ENCODE measurements around the gene RBM4. TPM values are rescaled to one million over a fixed set of nuclear protein-coding genes. Genes with fewer than 3 reads are reported as not detected.

The RBM4 gene
- total RNA-seq, 1 experiment from 2014 or later: 94.4 TPM

- Histone ChIP-seq H3K27ac (ENCODE audit: low read depth, low read length) (peak overlapping the region; percentile 72; the same call in 1 of the 2 replicates), H3K4me2 (ENCODE audit: low read length) (no peak overlapping the region), H3K9me3 (ENCODE audit: control insufficient read depth in 1 of 2, insufficient read depth in 1 of 2, low read depth in 1 of 2, low read length in 2 of 2) (no peaks in the 10 kb centered on the region), H2AFZ (ENCODE audit: low read depth, low read length, poor library complexity, severe bottlenecking) (no peak overlapping the region), H3K4me1 (ENCODE audit: control insufficient read depth in 1 of 2, insufficient read depth in 2 of 2, low read length in 2 of 2) (peaks cover 4 to 29% of the 10 kb centered on the region in 2 experiments), H3K27me3 (ENCODE audit: insufficient read depth, low read length) (no peaks in the 10 kb centered on the region), H3K9ac (ENCODE audit: low read length) (no peak overlapping the region), H3K9me2 (ENCODE audit: insufficient read depth) (no peaks in the 10 kb centered on the region), H4K20me1 (ENCODE audit: insufficient read depth) (peaks cover 35% of the 10 kb centered on the region; the same call in 1 of the 2 replicates), H3K79me2 (ENCODE audit: insufficient read depth, low read length) (peaks cover 98% of the 10 kb centered on the region), H3K4me3 (replicated peaks in 1 of 2; ENCODE audit: low read depth in 1 of 2, low read length in 2 of 2) (no peak overlapping the region), H3K36me3 (ENCODE audit: control insufficient read depth in 1 of 2, insufficient read depth in 2 of 2, low read length in 2 of 2) (peaks cover 21 to 35% of the 10 kb centered on the region in 2 experiments)
- DNase-seq (ENCODE audit: low read depth, low spot score) (no peak), ATAC-seq (no peak)
- BruUV-seq (replicated peaks): no TSS peak
- CTCF ChIA-PET: interaction anchor here (1.7 kb wide), 1 partner anchor 44 kb away, joined by 5 read pairs; the partner anchor contains the start of genes CCDC87 and CCS
- POLR2A ChIA-PET: interaction anchor here (3.8 kb wide), 1 partner anchor 20 kb away, joined by 36 read pairs; the partner anchor contains the start of gene RBM14
- intact Hi-C loops (cut with micrococcal nuclease): no loop called here
- RAD21 ChIA-PET (ENCODE audit: low non-redundant PET in 1 of 2, low total read pairs in 2 of 2, uncharacterized antibody in 2 of 2, unreplicated experiment in 2 of 2): no interaction called here
- no peak for TF ChIP-seq ZNF274 (IDR thresholded peaks at IDR 0.05; ENCODE audit: low read depth, low read length)
- no peak for TF ChIP-seq ELF1 (IDR thresholded peaks at IDR 0.05; ENCODE audit: borderline replicate concordance, low read depth)
- no peak for TF ChIP-seq CEBPB (IDR thresholded peaks at IDR 0.05; ENCODE audit: low read depth)
Measured at GRCh38 chr11:66636411-66636810, 2.1 kb upstream of the RBM4 start.

- H3K27ac ChIP-seq (ENCODE audit: low read depth, low read length): peak overlapping the region; percentile 72
- peak overlapping the region; percentile 76 for H3K4me2 ChIP-seq (ENCODE audit: low read length)
- ChIA-PET CTCF (interaction anchor here (1.0 to 1.7 kb wide), 4 partner anchors 21 to 219 kb away, joined by 3 to 5 read pairs (median 4); partner anchors contain the start of genes CCDC87, CCS and RBM14), RAD21 (ENCODE audit: low non-redundant PET in 1 of 2, low total read pairs in 2 of 2, uncharacterized antibody in 2 of 2, unreplicated experiment in 2 of 2) (no interaction called here), POLR2A (interaction anchor here (0.7 to 3.8 kb wide), 16 partner anchors 8 to 325 kb away, joined by 3 to 36 read pairs (median 4); partner anchors contain the start of genes DPP3, PELI3, RBM14 and RBM4B)
- no peaks in the 10 kb centered on the region for H3K27me3 ChIP-seq (ENCODE audit: insufficient read depth, low read length)
- intact Hi-C loops (cut with micrococcal nuclease): no loop called here
- H3K9me2 ChIP-seq (ENCODE audit: insufficient read depth): no peaks in the 10 kb centered on the region
- peaks cover 40% of the 10 kb centered on the region for H4K20me1 ChIP-seq (ENCODE audit: insufficient read depth)
- H3K36me3 ChIP-seq (ENCODE audit: control insufficient read depth in 1 of 2, insufficient read depth in 2 of 2, low read length in 2 of 2): peaks cover 33 to 41% of the 10 kb centered on the region in 2 experiments
- peak overlapping the region; percentile 67 for H3K9ac ChIP-seq (ENCODE audit: low read length)
- BruUV-seq (replicated peaks): TSS peak; percentile 93
- ATAC-seq (peak; percentile 31), DNase-seq (ENCODE audit: low read depth, low spot score) (no peak)
- no peak overlapping the region for H2AFZ ChIP-seq (ENCODE audit: low read depth, low read length, poor library complexity, severe bottlenecking)
- TF ChIP-seq EZH2 (IDR thresholded peaks at IDR 0.05) (no peak), SIN3A (IDR thresholded peaks at IDR 0.05; ENCODE audit: low read depth) (no peak), ZBTB33 (IDR thresholded peaks at IDR 0.05; ENCODE audit: extremely low read depth, insufficient replicate concordance, low read length) (no peak), SP1 (IDR thresholded peaks at IDR 0.05; ENCODE audit: low read depth) (no peak), ZFX (IDR thresholded peaks at IDR 0.05) (peak; percentile 48), CTCF (IDR thresholded peaks at IDR 0.05 in 2 of 3, conservative IDR thresholded peaks at IDR 0.05 in 1 of 3; ENCODE audit: borderline replicate concordance in 1 of 3, insufficient read depth in 1 of 3, low read depth in 2 of 3, low read length in 2 of 3) (no peak), SRF (IDR thresholded peaks at IDR 0.05; ENCODE audit: low read depth) (no peak), YY1 (IDR thresholded peaks at IDR 0.05; ENCODE audit: extremely low read depth, insufficient replicate concordance, low read depth, low read length) (no peak)
- H3K9me3 ChIP-seq (ENCODE audit: control insufficient read depth in 1 of 2, insufficient read depth in 1 of 2, low read depth in 1 of 2, low read length in 2 of 2): no peaks in the 10 kb centered on the region
- peaks cover 98% of the 10 kb centered on the region for H3K79me2 ChIP-seq (ENCODE audit: insufficient read depth, low read length)
- H3K4me1 ChIP-seq (ENCODE audit: control insufficient read depth in 1 of 2, insufficient read depth in 2 of 2, low read length in 2 of 2): peaks cover 4 to 29% of the 10 kb centered on the region in 2 experiments
- peak overlapping the region; percentile 39 to 82 for H3K4me3 ChIP-seq (replicated peaks in 1 of 2; ENCODE audit: low read depth in 1 of 2, low read length in 2 of 2)
Measured at GRCh38 chr11:66637557-66638176, 836 bp upstream of the RBM4 start.
